AG09309 (cell line): ENCODE data around the gene HSPA12A.

Source experiments
- DNase-seq: peaks from one replicate; pipeline ENCODE4 v3.0.0-alpha.2; 2010; ENCODE audit warnings: low read depth
- H3K4me3 ChIP-seq: 2 replicates; pipeline ENCODE4 v1.5.1; 2011; ENCODE audit warnings: mild to moderate bottlenecking, low read depth, low read length, moderate library complexity; ENCODE audit not compliant: control insufficient read depth
- CTCF ChIP-seq: IDR thresholded peaks from 2 replicates; pipeline ENCODE4 v1.5.1; 2011; ENCODE audit warnings: mild to moderate bottlenecking, low read depth, low read length, inconsistent platforms; ENCODE audit not compliant: insufficient read depth, control insufficient read depth; ENCODE audit errors: missing control alignments

The HSPA12A gene

GRCh38 chr10:116723428-116724281 lies 18.7 kb downstream of the HSPA12A start:
- DNase-seq, result no peak
- no peak for TF ChIP-seq CTCF
- no peak overlapping the region for H3K4me3 ChIP-seq

DNA sequence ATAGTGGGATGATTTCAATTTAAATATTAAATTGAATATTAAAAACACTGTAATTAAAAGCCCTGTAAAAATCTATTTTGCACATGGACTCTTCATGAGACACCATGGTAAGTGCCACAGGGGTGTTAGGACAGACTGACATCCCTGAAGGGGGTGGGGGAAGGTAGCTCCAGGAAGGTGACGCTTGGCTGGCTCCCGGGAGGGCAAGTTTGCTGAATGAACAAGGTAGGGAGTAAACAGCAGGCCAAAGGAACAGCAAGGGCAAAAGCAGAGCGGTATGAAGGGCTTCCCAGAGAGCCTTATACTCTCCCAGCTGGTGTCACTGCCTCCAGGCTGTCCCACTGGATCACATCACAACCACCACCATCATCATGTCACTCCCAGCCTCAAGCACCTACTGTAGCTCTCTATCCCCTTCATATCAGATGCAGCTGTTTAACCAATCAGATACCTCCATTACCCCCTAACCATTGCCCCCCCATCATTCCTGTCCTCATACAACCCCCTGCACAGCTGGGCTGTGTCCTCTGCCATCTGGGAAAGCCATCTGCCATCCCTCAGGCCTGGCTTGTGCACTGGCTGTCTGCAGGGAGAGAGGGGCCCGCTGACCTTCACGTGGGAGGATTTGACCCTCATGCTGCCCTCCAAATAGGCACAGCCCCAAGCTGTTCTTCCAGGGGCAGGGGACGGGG lies 19.5 kb downstream of the HSPA12A start:
- no peak for TF ChIP-seq CTCF
- DNase-seq, result no peak
- no peak overlapping the region for H3K4me3 ChIP-seq

- no peak for TF ChIP-seq CTCF
- no peak for DNase-seq
- H3K4me3 ChIP-seq, result no peak overlapping the region
Measured at GRCh38 chr10:116721547-116722392, 20.6 kb downstream of the HSPA12A start.

DNA sequence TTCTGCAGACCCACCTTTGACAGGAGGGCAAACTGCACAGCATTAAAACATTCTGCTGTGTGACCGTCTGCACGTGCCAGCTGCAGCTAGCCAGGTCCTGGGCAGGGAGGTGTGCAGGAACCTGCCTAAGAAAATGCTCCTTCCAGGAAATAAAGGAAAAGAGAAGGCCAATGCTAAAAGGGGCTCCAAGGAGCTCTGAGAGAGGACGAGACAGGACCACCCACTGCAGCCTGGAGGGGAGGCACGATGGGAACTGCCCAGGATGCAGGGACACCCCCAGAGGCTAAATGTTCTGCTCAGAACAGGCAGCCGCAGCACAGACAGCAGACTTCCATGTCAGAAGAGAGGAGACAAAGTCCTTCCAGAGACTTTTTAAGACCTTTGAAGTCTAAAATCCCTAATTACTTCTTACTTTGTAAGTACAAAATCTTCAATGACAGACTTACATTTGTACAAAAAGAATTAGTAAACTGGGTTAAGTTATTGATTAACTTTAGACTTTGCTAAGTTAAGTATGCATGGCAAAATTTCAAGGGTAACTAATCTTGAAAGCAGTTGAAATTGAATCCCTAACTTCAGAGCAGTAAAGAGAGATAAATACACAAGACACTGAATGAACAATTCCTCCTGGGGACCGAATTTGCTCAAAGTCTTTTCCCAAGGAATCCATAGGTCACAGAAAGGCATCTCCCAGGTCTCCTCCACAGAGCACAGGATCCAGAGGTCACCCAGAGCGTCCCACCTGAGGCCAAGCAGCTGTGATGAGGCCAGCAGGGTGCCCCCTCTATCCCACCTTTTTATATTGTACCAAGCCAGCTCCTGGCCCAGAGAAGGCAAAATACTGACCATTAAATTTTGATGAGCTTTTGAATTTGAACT lies 21.5 kb downstream of the HSPA12A start:
- no peak overlapping the region for H3K4me3 ChIP-seq
- no peak for DNase-seq

GRCh38 chr10:116720241-116720643 lies 22.1 kb downstream of the HSPA12A start:
- DNase-seq, result no peak
- no peak overlapping the region for H3K4me3 ChIP-seq
- TF ChIP-seq CTCF, result no peak

More for the DNA sequence above, 21.5 kb downstream of the HSPA12A start:
- no peak for TF ChIP-seq CTCF
